ENCODE measurements around the gene PPP3R2.

DNA sequence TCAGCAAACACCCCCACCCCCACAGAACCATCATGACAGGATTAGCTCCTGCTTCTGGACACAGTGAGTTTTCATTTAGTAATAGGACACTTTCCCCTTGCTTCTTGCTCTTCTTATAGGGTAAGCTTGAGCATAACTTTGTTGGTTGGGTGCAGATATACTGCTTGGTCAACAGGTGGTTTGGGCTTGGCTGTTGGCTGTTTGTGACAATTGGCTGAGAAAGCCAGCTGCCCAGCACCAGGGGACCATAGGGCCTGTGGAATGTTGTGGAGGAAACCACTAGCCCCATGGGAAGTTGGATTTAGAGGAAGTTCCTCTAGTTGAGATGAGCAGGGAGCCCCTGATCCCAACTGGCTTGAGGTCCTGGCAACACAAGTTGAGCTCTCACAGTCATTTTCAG is 30.5 kb downstream of the PPP3R2 start:
- TF ChIP-seq CTCF (IDR thresholded peaks at IDR 0.05), result no peak
- TF ChIP-seq POLR2A (IDR thresholded peaks at IDR 0.05), result no peak
